GM13977 (cell line): ENCODE measurements around the gene GUCA2A.
A peak's percentile ranks its signal among the peaks of the same experiment; 100 is the strongest.

Experiments used
- DNase-seq: peaks from one replicate; pipeline ENCODE4 v3.0.0; 2012; ENCODE audit warnings: low spot score
- in situ Hi-C: fragments of 300-500 bp; cut with MboI; formaldehyde crosslinking; loops from one replicate; pipeline ENCODE4 v1.12.0; 2022; ENCODE audit warnings: low sequenced_read_pairs, low pct_unique_long_range_greater_than_20kb, mixed read lengths, inconsistent platforms; ENCODE audit not compliant: unreplicated experiment
- TF ChIP-seq, protein P1 (sequence below): IDR thresholded peaks from 2 replicates; pipeline ENCODE4 v1.5.1; 2012; ENCODE audit warnings: mild to moderate bottlenecking, control low read depth; ENCODE audit not compliant: insufficient read depth; ENCODE audit errors: extremely low read depth, missing control alignments

The GUCA2A gene

DNA sequence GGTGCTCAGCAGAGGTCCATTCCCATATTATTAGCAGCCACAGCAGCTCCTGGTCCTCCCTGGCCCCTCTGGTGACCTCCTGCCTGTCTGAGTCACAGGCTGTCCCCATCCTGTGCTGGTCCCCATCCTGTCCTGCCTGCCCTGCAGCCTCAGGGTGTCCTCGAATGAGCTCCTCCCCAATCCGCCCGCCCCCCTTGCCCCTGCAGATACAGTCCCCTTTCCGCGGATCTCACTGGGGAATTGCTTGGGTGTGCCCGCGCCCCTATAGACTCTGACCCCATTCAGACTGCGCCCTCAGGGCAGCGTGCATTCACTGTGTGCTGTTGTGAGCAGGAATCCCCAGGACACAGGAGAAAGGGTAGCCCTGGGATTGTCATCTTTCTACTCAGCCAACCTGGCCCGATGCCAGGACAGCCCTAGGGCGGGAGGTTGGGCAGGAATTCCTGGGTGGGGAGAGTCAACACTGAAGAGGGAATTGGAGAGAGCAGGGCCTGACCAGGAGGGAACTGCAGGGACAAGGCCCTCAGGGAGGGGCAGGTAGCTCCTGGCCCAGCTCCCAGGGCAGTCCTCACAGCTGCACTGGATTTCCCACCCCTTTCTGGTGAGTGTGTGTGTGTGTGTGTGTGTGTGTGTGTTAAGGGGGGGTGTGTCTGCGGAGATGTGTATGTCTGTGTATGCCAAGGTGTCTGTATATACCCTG, 1.1 kb upstream of the GUCA2A start:
- no peak for DNase-seq
- in situ Hi-C loops, result no loop called here
- TF ChIP-seq, protein P1, sequence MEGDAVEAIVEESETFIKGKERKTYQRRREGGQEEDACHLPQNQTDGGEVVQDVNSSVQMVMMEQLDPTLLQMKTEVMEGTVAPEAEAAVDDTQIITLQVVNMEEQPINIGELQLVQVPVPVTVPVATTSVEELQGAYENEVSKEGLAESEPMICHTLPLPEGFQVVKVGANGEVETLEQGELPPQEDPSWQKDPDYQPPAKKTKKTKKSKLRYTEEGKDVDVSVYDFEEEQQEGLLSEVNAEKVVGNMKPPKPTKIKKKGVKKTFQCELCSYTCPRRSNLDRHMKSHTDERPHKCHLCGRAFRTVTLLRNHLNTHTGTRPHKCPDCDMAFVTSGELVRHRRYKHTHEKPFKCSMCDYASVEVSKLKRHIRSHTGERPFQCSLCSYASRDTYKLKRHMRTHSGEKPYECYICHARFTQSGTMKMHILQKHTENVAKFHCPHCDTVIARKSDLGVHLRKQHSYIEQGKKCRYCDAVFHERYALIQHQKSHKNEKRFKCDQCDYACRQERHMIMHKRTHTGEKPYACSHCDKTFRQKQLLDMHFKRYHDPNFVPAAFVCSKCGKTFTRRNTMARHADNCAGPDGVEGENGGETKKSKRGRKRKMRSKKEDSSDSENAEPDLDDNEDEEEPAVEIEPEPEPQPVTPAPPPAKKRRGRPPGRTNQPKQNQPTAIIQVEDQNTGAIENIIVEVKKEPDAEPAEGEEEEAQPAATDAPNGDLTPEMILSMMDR, result no peak

DNA sequence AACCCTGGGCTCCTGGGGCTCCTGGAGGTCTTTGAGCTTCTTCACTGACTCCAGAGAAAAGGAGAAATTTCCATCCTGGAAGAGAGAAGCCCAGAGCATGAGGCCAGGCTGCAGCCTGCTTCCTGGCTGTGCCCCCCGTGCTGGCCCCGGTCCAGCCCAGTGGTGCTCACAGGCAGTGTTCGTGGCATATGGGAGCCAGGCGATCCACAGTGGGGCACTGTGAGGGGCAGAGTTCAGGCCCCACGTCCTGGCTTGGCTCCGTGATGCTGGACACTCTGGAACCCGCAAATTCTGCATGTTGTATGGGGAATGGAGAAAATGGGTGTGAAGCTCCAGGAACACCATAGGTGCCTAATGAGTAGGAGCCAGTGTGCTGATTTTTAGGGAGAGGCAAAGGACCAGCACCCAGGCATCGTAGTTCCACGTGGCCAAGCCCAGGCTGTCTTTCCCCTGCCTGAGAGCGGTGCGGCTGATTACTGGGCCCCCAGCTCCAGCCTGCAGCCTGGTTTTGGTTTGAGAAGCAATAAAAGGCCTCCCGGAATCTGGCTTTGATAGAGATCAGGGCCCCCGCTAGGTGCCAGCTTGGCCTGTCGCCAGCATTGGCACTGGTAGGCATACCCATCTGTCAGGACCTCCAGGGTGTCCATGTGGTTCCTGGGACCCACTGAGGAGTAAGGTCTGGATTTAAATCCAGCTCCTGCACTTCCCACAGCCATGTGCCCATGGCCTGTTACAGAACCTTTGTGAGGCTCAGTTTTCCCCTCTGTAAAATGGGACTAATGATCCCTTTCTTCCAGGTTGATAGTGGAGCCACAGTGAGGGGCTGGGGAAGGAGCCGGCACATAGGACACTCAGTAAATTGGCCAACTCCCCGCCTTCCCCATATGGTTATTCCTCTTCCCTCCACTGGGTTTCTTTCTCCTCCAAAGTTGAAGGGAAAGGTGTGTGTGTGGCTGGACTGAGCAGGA, 725 bp downstream of the GUCA2A start:
- no peak for DNase-seq
- in situ Hi-C loops, result no loop called here

DNA sequence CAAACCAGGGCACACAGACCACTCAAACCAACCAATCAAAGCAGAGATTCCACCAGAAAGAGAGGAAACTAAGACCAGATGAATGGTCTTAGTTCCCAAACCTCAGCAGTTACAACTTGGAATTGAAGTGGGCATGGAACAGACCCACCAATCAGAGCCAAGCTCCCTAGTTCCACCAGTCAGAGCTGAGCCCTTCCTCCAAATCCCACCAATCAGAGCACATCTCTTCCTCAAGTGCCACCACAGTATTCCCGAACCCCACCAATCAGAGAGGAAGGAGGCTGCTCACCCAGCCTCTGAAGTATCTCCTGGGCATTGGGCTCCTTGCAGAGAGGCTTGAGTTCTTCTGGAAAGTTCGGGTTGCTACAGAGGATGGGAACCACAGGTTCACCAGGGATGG, 1.4 kb downstream of the GUCA2A start:
- in situ Hi-C loops, result no loop called here
- no peak for DNase-seq
- TF ChIP-seq, protein P1, result no peak

More for the DNA sequence above, 725 bp downstream of the GUCA2A start:
- TF ChIP-seq, protein P1, result no peak

DNA sequence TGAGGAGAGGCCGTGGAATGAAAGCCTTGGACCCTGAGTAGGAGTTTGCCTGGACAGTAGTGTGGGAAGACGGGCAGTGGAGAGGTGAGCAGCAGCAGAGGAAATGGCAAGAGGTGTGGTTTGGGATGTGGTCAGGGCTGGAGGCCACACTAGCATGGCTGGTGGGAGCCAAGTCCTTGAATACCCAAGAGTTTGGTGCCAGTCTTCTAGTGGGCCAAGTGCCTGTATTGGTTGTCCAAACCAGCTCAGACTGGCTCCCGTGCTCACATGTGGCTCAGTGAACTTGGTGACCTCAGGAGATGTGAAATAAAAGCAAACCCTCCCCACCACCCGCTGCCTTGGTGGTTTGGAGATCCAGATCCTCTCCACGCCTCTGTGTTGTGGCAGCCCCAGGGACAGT, 2.4 kb downstream of the GUCA2A start:
- TF ChIP-seq, protein P1, result no peak
- DNase-seq, result no peak
- in situ Hi-C loops, result no loop called here

DNA sequence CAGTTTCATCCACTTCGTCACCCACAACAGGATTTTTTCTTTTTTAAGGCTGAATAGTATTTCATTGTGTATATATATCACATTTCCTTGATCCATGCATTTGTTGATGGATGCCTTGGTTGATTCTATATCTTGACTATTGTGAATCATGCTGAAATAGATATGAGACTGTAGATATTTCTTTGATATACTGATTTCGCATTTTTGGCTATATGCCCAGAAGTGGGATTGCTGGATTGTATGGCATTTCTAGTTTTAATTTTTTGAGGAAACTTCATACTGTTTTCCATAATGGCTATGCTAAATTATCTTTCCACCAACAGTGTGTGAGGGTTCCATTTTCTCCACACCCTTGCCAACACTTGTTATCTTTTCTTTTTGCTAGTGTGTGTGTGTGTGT, 6.4 kb downstream of the GUCA2A start:
- DNase-seq, result no peak
- TF ChIP-seq, protein P1, result no peak
- in situ Hi-C loops, result no loop called here

DNA sequence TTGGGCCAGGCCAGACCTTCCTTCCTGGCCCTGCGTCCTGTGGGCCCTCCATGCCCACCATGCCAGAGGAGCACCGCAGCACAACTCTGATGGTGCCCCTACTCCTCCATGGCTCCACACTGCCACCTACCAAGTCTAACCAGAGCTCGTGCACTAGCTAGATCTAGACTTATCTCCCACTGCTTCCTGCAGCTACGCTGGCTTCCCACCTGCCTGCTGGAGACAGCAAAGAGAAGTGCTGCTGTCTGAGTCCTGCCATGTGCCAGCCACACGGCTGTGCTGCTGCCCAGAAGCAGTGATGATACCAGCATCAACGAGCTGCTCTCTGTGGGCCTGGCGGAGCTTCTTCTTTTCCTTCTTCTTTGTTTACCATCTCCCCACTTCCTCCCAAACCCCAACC, 6.9 kb downstream of the GUCA2A start:
- in situ Hi-C loops, result no loop called here
- TF ChIP-seq, protein P1, result peak; percentile 32
- no peak for DNase-seq
